ENCODE measurements around the gene ARHGAP31.

ARHGAP31 gene

GRCh38 chr3:119409844-119410243, 115.7 kb downstream of the ARHGAP31 start:
- H3K4me3 ChIP-seq (ENCODE audit: extremely low read depth, insufficient read depth, low read length, poor library complexity, severe bottlenecking), result no peak overlapping the region
- H3K4me1 ChIP-seq (ENCODE audit: control insufficient read depth, insufficient read depth, low read length, poor library complexity, severe bottlenecking), result peaks cover 3% of the 10 kb centered on the region
- no peak overlapping the region for H3K27ac ChIP-seq (ENCODE audit: low read depth, low read length, severe bottlenecking)
- no CpG with 5 or more reads among the region's 1 CpG for WGBS, 2 experiments (ENCODE audit: insufficient coverage in 2 of 2)
- H3K9me3 ChIP-seq (ENCODE audit: control insufficient read depth, low read length), result no peaks in the 10 kb centered on the region
- peaks cover 39% of the 10 kb centered on the region for H3K36me3 ChIP-seq (ENCODE audit: control insufficient read depth, insufficient read depth, low read length)

GRCh38 chr3:119413603-119414280, 119.6 kb downstream of the ARHGAP31 start:
- Histone ChIP-seq H3K4me3 (ENCODE audit: extremely low read depth, insufficient read depth, low read length, poor library complexity, severe bottlenecking) (no peak overlapping the region), H3K9me3 (ENCODE audit: control insufficient read depth, low read length) (no peaks in the 10 kb centered on the region), H3K36me3 (ENCODE audit: control insufficient read depth, insufficient read depth, low read length) (peaks cover 60% of the 10 kb centered on the region), H3K27ac (ENCODE audit: low read depth, low read length, severe bottlenecking) (no peak overlapping the region), H3K4me1 (ENCODE audit: control insufficient read depth, insufficient read depth, low read length, poor library complexity, severe bottlenecking) (peaks cover 9% of the 10 kb centered on the region)
- WGBS, 2 experiments (ENCODE audit: insufficient coverage in 2 of 2), result 89 to 90% methylated on average over 5 to 7 of the region's 7 CpGs

GRCh38 chr3:119416873-119417272, 122.7 kb downstream of the ARHGAP31 start:
- 100% methylated on average over 1 of the region's 1 CpG; no CpG with 5 or more reads in 1 of the 2 experiments for WGBS, 2 experiments (ENCODE audit: insufficient coverage in 2 of 2)
- H3K4me3 ChIP-seq (ENCODE audit: extremely low read depth, insufficient read depth, low read length, poor library complexity, severe bottlenecking), result no peak overlapping the region
- H3K27ac ChIP-seq (ENCODE audit: low read depth, low read length, severe bottlenecking), result no peak overlapping the region
- peaks cover 44% of the 10 kb centered on the region for H3K36me3 ChIP-seq (ENCODE audit: control insufficient read depth, insufficient read depth, low read length)
- H3K4me1 ChIP-seq (ENCODE audit: control insufficient read depth, insufficient read depth, low read length, poor library complexity, severe bottlenecking), result peaks cover 10% of the 10 kb centered on the region
- no peaks in the 10 kb centered on the region for H3K9me3 ChIP-seq (ENCODE audit: control insufficient read depth, low read length)

- peaks cover 44% of the 10 kb centered on the region for H3K36me3 ChIP-seq (ENCODE audit: control insufficient read depth, insufficient read depth, low read length)
- no peaks in the 10 kb centered on the region for H3K9me3 ChIP-seq (ENCODE audit: control insufficient read depth, low read length)
- peak overlapping the region; percentile 77 for H3K27ac ChIP-seq (ENCODE audit: low read depth, low read length, severe bottlenecking)
- peaks cover 10% of the 10 kb centered on the region for H3K4me1 ChIP-seq (ENCODE audit: control insufficient read depth, insufficient read depth, low read length, poor library complexity, severe bottlenecking)
- WGBS, 2 experiments (ENCODE audit: insufficient coverage in 2 of 2), result 85 to 86% methylated on average over 4 to 5 of the region's 8 CpGs
- H3K4me3 ChIP-seq (ENCODE audit: extremely low read depth, insufficient read depth, low read length, poor library complexity, severe bottlenecking), result no peak overlapping the region
These were observed 123.8 kb downstream of the ARHGAP31 start for GRCh38 chr3:119417771-119418512.

- Histone ChIP-seq H3K36me3 (ENCODE audit: control insufficient read depth, insufficient read depth, low read length) (peaks cover 39% of the 10 kb centered on the region), H3K27ac (ENCODE audit: low read depth, low read length, severe bottlenecking) (peak overlapping the region; percentile 77), H3K9me3 (ENCODE audit: control insufficient read depth, low read length) (no peaks in the 10 kb centered on the region), H3K4me3 (ENCODE audit: extremely low read depth, insufficient read depth, low read length, poor library complexity, severe bottlenecking) (no peak overlapping the region), H3K4me1 (ENCODE audit: control insufficient read depth, insufficient read depth, low read length, poor library complexity, severe bottlenecking) (peaks cover 10% of the 10 kb centered on the region)
These were observed 124.5 kb downstream of the ARHGAP31 start for GRCh38 chr3:119418641-119419040.

GRCh38 chr3:119420196-119420595, 126.0 kb downstream of the ARHGAP31 start:
- no CpG with 5 or more reads among the region's 2 CpGs for WGBS, 2 experiments (ENCODE audit: insufficient coverage in 2 of 2)

GRCh38 chr3:119427669-119428068, 133.5 kb downstream of the ARHGAP31 start:
- H3K4me1 ChIP-seq (ENCODE audit: control insufficient read depth, insufficient read depth, low read length, poor library complexity, severe bottlenecking), result no peaks in the 10 kb centered on the region
- H3K27ac ChIP-seq (ENCODE audit: low read depth, low read length, severe bottlenecking), result no peak overlapping the region
- H3K4me3 ChIP-seq (ENCODE audit: extremely low read depth, insufficient read depth, low read length, poor library complexity, severe bottlenecking), result no peak overlapping the region
- H3K36me3 ChIP-seq (ENCODE audit: control insufficient read depth, insufficient read depth, low read length), result peaks cover 47% of the 10 kb centered on the region
- H3K9me3 ChIP-seq (ENCODE audit: control insufficient read depth, low read length), result peaks cover 40% of the 10 kb centered on the region
- WGBS, 2 experiments (ENCODE audit: insufficient coverage in 2 of 2), result no CpG with 5 or more reads among the region's 1 CpG

More at GRCh38 chr3:119420196-119420595, 126.0 kb downstream of the ARHGAP31 start:
- Histone ChIP-seq H3K36me3 (ENCODE audit: control insufficient read depth, insufficient read depth, low read length) (peaks cover 25% of the 10 kb centered on the region), H3K27ac (ENCODE audit: low read depth, low read length, severe bottlenecking) (no peak overlapping the region), H3K4me3 (ENCODE audit: extremely low read depth, insufficient read depth, low read length, poor library complexity, severe bottlenecking) (no peak overlapping the region), H3K4me1 (ENCODE audit: control insufficient read depth, insufficient read depth, low read length, poor library complexity, severe bottlenecking) (peaks cover 10% of the 10 kb centered on the region), H3K9me3 (ENCODE audit: control insufficient read depth, low read length) (peaks cover under 1% of the 10 kb centered on the region)

GRCh38 chr3:119428538-119428937, 134.4 kb downstream of the ARHGAP31 start:
- no peak overlapping the region for H3K4me3 ChIP-seq (ENCODE audit: extremely low read depth, insufficient read depth, low read length, poor library complexity, severe bottlenecking)
- whole genome bisulfite sequencing, 2 experiments (ENCODE audit: insufficient coverage in 2 of 2), result no CpG with 5 or more reads among the region's 1 CpG
- H3K27ac ChIP-seq (ENCODE audit: low read depth, low read length, severe bottlenecking), result no peak overlapping the region
- peaks cover 40% of the 10 kb centered on the region for H3K9me3 ChIP-seq (ENCODE audit: control insufficient read depth, low read length)
- no peaks in the 10 kb centered on the region for H3K4me1 ChIP-seq (ENCODE audit: control insufficient read depth, insufficient read depth, low read length, poor library complexity, severe bottlenecking)
- peaks cover 56% of the 10 kb centered on the region for H3K36me3 ChIP-seq (ENCODE audit: control insufficient read depth, insufficient read depth, low read length)

- H3K36me3 ChIP-seq (ENCODE audit: control insufficient read depth, insufficient read depth, low read length), result peaks cover 94% of the 10 kb centered on the region
- H3K27ac ChIP-seq (ENCODE audit: low read depth, low read length, severe bottlenecking), result no peak overlapping the region
- no peaks in the 10 kb centered on the region for H3K4me1 ChIP-seq (ENCODE audit: control insufficient read depth, insufficient read depth, low read length, poor library complexity, severe bottlenecking)
- no peak overlapping the region for H3K4me3 ChIP-seq (ENCODE audit: extremely low read depth, insufficient read depth, low read length, poor library complexity, severe bottlenecking)
- H3K9me3 ChIP-seq (ENCODE audit: control insufficient read depth, low read length), result peaks cover 14% of the 10 kb centered on the region
- 95 to 100% methylated on average over 2 to 3 of the region's 3 CpGs for WGBS, 2 experiments (ENCODE audit: insufficient coverage in 2 of 2)
These were observed 139.6 kb downstream of the ARHGAP31 start for GRCh38 chr3:119433613-119434325.

- peaks cover 8% of the 10 kb centered on the region for H3K9me3 ChIP-seq (ENCODE audit: control insufficient read depth, low read length)
- WGBS, 2 experiments (ENCODE audit: insufficient coverage in 2 of 2), result 87 to 100% methylated on average over 3 to 4 of the region's 4 CpGs
- no peak overlapping the region for H3K4me3 ChIP-seq (ENCODE audit: extremely low read depth, insufficient read depth, low read length, poor library complexity, severe bottlenecking)
- no peaks in the 10 kb centered on the region for H3K4me1 ChIP-seq (ENCODE audit: control insufficient read depth, insufficient read depth, low read length, poor library complexity, severe bottlenecking)
- no peak overlapping the region for H3K27ac ChIP-seq (ENCODE audit: low read depth, low read length, severe bottlenecking)
- H3K36me3 ChIP-seq (ENCODE audit: control insufficient read depth, insufficient read depth, low read length), result peaks cover 92% of the 10 kb centered on the region
These were observed 140.5 kb downstream of the ARHGAP31 start for GRCh38 chr3:119434703-119435102.

Measured in mesodermal cell (in vitro differentiated cells).